ENCODE results near the gene IRF8.

The IRF8 gene

DNA sequence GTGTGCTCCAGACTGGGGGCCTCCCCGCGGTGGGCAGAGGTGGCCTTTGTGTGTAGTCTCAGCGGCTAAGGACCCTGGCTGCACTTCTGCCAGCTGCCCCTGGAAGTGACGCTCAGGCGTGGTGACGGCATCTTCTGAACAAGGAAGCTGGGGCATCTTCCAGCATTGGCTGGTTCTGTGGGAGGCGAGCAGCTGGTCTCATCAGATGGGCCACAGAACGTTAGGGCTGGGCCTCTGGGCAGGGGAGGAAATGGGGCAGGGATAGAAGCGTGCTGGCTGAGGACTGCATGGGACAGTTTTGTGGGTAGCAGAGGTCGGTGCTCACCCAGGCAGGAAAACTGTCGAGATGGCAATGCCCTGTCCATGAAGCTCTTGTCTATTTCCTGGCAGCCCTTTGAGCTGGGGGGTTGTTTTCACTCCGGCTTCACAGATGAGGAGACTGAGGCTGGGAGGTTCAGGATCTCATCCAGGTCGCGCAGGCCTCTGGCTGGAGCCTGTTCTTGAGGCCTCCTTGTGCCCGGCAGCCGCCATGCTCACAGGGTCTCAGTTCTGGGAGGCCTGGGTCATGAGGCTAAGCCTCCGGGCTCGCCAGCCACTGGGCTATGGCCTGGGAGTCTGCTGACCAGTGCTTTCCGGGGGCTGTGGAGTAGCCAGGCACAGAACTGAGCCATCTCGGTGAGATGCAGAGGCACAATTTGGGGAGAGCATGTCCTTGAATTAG is 16.3 kb downstream of the IRF8 start:
- DNase-seq = no peak

GRCh38 chr16:85916141-85916890 is 17.4 kb downstream of the IRF8 start:
- no peak for DNase-seq

- DNase-seq = no peak
Measured at GRCh38 chr16:85917012-85917411, 18.1 kb downstream of the IRF8 start.

DNA sequence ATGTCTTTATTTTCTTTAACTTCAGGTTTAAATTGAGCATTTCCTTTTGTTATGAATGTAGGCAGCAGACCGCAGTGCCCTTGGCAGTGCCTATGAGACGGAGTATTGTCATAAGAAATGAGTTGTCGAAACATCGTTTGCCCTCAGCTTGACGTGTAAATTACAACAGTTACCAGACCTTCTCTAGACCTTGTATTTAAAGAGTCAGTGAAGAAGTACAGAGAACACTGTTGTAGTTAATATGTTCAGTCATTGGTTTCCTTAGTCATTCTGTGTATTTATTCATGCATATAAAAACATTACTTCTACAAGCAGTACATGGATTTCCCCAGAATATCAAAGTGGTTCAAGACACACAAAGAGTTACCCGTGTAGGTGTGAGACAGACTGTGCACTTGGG is 19.0 kb downstream of the IRF8 start:
- DNase-seq = no peak

DNA sequence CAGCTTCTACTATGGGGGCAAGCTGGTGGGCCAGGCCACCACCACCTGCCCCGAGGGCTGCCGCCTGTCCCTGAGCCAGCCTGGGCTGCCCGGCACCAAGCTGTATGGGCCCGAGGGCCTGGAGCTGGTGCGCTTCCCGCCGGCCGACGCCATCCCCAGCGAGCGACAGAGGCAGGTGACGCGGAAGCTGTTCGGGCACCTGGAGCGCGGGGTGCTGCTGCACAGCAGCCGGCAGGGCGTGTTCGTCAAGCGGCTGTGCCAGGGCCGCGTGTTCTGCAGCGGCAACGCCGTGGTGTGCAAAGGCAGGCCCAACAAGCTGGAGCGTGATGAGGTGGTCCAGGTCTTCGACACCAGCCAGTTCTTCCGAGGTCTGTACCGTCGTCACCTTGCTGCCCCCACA is 19.5 kb downstream of the IRF8 start:
- DNase-seq = no peak

GRCh38 chr16:85919271-85920267 is 20.6 kb downstream of the IRF8 start:
- no peak for DNase-seq

DNA sequence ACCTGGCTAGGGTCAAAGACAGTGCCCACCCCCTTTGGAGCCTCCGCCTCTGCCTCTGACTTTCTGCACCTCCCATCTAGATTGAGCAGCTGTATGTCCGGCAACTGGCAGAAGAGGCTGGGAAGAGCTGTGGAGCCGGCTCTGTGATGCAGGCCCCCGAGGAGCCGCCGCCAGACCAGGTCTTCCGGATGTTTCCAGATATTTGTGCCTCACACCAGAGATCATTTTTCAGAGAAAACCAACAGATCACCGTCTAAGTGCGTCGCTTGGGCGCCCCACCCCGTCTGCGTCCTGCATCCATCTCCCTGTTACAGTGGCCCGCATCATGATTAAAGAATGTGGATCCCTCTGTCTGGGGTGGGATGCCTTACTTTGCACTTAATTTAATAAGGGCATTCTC is 22.1 kb downstream of the IRF8 start:
- DNase-seq = no peak

DNA sequence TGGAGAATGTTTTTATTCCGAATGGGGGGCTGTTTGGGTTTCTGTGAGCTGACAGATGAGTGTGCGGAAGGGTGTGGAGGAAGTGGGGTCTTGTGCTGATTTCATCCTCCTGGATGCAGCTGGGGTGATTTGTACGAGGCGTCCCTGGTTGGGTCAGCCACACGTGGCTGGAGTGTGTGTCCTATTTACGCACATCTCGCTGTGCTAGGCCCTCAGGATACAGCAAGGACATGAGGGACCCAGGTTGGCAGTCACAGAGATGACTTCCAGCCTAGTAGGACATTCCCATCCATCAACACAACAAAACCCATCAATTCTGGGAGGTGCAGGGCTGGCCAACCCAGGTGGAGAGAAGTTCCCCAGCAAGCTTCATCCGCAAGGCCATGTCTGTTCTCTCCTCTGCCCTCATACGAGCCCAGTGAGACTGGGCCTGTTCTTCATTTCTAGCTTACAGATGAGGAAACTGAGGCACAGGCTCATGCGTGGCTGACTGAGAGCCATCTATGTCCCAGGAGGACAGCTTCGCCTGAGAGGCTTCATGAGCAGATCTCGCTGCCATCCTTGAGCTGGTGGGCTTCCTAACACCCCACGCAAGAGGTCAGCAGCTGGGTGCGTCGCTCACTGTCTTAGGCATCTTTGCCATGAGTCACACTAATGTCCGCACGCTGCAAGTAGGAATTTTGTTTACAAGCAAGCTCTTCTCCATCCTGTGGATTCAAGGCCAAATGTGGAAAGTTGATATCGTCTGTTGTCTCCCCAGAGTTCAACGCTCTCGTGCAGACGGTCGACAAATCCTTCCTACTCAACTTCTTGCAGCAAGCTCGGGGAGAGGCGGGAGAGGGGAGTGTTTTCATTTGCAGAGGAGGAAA is 24.4 kb downstream of the IRF8 start:
- DNase-seq = no peak

GRCh38 chr16:85924675-85925074 is 25.7 kb downstream of the IRF8 start:
- no peak for DNase-seq

DNA sequence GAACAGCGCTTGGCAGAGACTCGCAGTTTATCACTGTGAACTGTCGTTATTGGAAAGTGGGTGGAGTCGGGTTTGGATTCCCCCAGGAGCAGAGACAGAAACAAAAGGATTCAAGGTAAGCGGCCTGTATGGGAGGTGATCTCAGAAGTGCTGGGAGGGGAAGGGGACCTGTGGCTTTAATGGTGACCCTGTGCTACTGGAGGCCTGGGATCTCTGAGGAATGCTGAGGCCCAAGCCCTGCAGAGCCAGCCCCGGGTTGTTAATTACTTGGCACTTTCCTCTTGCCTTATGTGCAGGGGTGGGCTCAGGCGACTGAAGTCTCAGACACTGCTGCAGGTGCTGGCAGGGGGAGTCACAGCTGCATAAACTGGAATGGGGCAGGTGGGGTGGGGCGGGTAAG is 27.4 kb downstream of the IRF8 start:
- no peak for DNase-seq

DNA sequence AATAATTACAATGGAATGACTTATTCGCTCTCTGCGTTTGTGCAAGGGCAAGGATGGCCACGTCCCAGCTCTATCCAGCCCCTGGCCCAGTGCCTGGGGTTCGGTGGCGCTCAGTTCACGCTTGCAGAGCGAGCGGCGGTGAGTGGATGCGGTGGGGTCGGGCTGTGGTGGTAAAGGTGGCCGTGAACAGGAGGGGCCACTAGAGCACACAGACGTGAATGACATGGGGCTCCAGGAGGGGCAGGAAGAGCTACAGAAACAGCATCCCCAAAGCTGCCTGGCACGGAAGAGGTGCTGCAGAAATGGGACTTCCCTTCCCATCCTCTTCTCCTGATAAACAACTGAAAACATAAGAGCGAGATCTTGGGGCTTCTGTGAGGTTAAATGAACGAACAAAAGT is 28.4 kb downstream of the IRF8 start:
- DNase-seq = no peak

GRCh38 chr16:85927959-85928358 is 29.0 kb downstream of the IRF8 start:
- no peak for DNase-seq

DNA sequence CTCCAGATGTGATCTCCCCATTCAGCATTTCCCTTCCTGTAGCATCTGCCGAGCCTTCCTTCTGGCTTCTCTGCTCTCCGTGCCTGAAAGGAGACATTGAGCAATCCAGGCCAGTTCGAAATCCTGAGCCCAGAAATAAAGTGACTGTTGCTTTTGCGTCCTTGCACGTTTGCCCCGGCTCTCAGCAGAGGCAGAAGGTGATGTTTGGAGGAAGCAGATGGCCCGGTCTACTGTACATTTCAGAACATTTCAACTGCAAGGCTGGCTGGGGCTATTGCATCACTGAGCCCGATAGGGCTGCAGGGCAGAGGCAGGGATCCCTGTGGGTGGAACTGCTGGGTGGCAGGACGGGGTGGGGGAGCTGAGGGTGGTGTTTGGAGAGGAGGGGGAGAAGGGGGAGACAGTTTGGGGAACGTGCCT is 29.4 kb downstream of the IRF8 start:
- no peak for DNase-seq

- DNase-seq = no peak
Measured at GRCh38 chr16:85929259-85929721, 30.3 kb downstream of the IRF8 start.

- DNase-seq = no peak
Measured at GRCh38 chr16:85930301-85930700, 31.3 kb downstream of the IRF8 start.

DNA sequence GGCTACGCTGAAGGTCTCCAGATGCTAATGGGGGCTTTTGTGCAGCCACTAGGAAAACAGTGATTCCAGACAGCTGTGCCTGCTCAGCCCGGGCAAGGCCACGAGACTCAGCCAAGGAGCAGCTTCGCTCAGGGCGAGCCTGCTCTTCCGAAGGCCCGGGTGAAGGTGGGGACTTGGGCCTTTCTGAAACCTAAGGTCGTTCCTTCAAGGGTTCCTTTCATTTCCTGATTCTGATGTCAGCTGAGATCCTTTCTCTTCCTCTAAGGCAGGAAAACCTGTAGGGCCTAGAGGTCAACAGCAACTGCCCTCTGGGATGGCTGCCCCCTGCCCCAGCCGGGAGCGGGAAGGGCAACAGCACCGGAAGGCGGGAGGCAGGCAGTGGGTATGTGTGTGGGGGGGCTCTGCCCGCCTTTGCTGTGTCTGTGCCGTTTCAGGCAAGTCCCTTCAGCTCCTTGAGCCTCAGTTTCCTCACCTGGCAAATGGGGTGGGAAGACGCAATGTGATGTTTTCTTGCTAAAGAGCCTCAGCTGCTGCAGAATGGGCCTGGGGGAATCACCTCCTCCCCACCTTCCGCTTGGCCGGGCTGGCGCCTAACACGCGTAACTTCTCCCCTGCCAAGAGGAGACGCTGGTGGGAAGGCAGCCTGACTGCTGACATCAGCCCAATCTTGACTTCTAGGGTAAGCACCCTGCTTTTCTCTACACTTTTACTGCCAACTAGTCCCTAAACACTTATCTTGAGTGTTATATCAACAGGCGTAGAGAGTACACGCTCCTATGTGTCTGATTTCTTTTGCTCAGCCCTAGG is 32.8 kb downstream of the IRF8 start:
- DNase-seq = no peak

- no peak for DNase-seq
Measured at GRCh38 chr16:85934210-85934609, 35.2 kb downstream of the IRF8 start.

GRCh38 chr16:85935391-85935973 is 36.5 kb downstream of the IRF8 start:
- no peak for DNase-seq

DNA sequence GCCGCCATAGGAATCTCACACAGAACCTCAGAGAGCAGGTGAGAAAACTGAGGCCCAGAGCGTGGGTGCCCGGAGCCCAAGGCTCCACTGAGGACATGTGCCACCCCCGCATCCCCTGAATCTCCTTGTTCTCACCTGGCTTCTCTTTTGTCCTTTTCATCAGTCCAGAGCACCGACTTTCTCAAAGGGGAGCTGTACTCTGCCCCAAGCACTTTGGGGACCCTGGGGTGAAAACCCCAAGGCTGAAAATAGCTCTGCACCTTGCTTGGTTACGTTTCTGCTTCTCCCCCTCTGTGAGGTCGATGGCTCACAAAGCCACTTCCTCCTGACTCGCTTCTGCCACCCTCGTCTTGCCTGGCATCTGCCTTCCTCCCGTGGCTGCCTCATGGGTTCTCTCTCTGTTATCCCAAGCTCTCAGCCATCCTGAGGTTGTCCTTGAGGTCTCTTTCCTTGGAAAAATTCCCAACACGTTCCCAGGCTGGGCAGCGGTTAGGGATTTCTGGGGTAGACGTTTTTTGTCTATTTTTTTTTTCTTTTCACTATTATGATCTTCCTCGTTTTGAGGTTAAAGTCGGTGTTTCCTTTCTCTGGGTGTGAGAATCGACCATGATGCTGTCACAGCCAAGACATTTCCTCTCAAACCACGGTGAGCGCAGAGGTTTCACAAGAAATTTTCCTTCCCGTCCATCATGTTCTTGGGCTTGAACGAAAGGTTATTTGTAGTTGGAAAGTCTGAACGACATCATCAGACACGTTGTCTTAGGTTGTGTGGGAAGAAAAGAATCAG is 37.2 kb downstream of the IRF8 start:
- peak; percentile 83 for DNase-seq

DNA sequence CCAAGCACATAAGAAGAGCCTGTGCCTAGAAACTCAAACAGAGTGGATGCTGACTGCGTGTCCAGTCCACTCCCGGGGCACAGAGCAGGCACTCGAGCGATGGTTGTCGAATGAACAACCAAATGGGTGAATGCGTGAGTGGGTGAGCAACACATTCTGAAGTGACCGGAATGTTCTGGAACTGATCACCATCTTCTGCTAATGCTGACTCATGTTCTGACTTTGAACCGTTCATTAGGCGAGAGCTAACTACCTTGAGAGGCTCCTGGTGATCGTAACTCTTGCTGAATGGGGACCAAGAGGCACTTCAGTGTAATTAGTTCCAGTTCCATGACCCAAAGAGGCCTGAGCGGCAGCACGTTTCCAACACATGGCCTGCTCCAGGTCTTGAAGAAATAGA is 37.9 kb downstream of the IRF8 start:
- peak; percentile 64 for DNase-seq

All from stimulated activated CD8-positive, alpha-beta memory T cell treated with anti-CD3 and anti-CD28 coated beads, Interleukin-4, amount 100 ng/mL, for 48 hours (primary cell).